Hematopoietic multipotent progenitor cell (in vitro differentiated cells): ENCODE data around the gene FGD5. TPM values are rescaled to one million over a fixed set of nuclear protein-coding genes. Genes with fewer than 3 reads are reported as not detected.

Experiments used
- DNase-seq, 3 donors: peaks; one replicate each; pipeline ENCODE4 v3.0.0-alpha.2; 2011 to 2015; ENCODE audit warnings: low read depth in 2 of 3, low spot score in 2 of 3
- total RNA-seq: library from RNA; depleted of rRNA; stranded (reverse); fragments of >200 nt; gene quantifications from one replicate; pipeline ENCODE4 v1.2.3, GENCODE V29; 2012

The FGD5 gene, protein sequence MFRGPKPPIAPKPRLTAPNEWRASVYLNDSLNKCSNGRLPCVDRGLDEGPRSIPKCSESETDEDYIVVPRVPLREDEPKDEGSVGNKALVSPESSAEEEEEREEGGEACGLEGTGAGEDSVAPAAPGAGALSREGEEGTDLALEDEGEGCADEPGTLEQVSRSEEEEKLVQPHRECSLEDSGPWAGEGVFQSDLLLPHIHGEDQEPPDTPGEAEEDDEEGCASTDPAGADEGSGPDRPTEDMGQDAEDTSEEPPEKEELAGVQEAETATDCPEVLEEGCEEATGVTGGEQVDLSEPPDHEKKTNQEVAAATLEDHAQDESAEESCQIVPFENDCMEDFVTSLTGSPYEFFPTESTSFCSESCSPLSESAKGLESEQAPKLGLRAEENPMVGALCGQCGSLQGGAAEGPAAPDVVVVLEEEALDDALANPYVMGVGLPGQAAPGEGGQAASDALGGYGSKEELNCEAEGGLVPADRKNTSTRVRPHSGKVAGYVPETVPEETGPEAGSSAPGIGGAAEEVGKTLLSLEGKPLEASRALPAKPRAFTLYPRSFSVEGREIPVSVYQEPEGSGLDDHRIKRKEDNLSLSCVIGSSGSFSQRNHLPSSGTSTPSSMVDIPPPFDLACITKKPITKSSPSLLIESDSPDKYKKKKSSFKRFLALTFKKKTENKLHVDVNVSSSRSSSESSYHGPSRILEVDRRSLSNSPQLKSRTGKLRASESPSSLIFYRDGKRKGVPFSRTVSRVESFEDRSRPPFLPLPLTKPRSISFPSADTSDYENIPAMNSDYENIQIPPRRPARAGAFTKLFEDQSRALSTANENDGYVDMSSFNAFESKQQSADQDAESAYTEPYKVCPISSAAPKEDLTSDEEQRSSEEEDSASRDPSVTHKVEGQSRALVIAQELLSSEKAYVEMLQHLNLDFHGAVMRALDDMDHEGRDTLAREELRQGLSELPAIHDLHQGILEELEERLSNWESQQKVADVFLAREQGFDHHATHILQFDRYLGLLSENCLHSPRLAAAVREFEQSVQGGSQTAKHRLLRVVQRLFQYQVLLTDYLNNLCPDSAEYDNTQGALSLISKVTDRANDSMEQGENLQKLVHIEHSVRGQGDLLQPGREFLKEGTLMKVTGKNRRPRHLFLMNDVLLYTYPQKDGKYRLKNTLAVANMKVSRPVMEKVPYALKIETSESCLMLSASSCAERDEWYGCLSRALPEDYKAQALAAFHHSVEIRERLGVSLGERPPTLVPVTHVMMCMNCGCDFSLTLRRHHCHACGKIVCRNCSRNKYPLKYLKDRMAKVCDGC (N-terminal part only)
- 21.8 TPM for total RNA-seq

DNA sequence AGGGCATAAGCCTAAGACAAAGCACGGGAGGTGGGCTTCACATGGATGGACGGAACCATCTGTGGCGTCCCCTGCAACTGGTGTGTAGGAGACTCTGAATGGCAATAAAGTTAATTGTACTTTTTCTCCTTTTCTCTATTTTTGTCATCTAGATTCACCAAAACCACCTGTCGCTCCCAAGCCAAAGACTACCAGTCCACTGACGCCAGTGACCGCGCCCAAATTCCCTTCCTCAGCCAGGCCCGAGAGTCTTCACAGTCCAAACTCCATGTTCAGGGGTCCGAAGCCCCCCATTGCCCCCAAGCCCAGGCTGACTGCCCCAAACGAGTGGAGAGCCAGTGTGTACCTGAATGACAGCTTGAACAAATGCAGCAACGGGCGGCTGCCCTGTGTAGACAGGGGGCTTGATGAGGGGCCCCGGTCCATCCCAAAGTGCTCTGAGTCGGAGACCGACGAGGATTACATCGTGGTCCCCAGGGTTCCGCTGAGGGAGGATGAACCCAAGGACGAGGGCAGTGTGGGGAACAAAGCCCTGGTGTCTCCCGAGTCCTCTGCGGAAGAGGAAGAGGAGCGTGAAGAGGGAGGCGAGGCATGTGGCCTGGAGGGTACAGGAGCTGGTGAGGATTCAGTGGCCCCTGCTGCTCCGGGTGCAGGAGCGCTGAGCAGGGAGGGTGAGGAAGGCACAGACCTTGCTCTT, at the start of gene FGD5:
Gene FGD5, plus strand, starts transcription at position 159 of the 697 bp plus-strand sequence. Its CDS starts 110 bp downstream, at position 269.
- DNase-seq: no peak

DNA sequence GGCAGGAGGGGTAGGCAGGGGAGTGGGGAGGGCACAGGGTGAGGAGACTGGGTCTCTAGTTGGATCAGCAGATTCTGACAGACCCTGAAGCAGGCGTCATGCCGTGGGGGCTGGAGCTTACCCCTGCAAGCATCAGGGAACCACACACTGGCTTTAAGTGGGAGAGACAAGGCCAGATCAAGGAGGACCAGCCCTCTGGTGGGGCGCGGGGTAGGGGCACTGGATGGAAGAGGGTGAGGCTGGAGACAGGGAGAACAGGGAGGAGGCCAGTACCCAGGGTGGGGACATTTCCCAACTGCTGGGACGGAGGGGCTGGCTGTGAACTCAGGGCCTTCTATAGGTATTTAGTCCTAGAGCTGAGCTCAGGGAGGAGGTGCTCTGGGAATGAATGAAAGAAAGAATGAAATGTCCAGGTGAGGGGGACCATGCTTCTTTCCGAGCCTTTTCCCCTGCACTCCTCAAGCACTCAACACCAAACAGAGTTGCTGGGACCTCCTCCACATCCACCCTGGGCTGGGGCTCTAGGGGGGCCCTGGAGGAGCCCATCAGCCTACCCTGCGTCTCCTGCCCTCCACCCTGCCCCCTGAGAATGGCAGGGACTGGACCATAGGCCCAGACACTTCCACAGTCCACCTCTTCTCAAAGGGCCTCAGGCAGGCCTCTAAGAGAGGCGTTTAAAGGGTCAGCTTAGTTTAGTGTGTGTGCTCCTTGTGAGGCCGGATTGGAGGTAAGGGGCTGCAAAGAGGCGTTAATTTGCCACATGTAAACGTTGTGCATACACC, 49.0 kb upstream of the FGD5 start:
- no peak for DNase-seq

DNA sequence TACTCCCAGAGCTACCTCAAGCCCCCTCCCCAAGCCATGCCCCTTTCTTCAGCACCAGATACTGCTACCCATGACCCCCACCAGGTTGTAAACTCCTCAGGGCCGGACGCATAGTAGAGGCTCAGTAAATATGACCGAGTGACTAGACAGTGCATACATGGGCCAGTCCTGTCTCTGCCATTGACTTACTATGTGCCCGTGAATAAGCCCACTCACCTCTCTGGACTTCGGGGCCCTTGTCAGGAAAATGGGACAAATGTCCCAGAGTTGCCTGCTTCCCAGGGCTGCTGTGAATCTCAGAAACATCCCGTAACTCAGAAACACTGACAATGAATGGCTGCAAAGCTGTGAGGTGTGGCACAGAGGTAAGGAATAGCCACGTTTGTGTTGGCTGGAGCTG, 48.2 kb upstream of the FGD5 start:
- DNase-seq: no peak

DNA sequence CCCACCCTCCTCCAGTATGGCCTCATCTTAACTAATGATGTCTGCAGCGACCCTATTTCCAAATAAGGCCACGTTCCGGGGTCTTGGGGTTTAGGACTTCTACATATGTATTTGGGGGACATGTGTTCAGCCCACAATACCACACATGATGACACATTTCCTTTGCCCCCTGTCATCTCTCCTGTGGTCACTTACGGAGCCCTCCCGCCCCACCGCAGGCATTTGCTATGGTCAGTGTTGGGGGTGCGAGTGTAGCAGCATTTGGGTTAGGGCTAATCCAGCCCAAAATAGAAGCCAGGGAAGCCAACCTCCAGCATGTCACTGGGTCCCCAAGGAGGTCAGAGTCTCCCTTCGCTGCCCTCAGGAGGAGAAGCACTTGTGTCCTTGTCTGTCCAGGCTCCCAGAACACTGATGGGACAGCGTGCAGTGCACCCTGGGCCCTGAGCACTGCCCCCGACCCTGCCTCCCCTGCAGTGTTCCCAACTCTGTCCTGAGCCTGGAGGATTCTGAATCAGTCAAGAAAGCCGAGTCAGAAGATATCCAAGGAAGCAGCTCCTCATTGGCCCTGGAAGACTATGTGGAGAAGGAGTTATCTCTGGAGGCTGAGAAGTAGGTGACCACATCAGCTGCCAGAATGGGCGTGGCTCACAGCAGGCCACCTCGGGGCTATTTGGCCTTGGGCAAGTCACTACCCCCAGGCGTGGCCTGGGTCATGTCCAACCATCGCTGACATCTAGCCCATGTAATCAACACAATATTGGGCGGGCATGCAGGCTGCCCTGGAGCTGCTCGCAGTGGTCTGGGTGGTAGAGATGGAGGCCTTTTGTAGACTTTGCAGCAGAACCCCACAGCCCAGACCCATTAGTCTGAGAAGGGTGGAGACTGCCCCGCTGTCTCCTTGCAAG, 46.9 kb upstream of the FGD5 start:
- no peak for DNase-seq

DNA sequence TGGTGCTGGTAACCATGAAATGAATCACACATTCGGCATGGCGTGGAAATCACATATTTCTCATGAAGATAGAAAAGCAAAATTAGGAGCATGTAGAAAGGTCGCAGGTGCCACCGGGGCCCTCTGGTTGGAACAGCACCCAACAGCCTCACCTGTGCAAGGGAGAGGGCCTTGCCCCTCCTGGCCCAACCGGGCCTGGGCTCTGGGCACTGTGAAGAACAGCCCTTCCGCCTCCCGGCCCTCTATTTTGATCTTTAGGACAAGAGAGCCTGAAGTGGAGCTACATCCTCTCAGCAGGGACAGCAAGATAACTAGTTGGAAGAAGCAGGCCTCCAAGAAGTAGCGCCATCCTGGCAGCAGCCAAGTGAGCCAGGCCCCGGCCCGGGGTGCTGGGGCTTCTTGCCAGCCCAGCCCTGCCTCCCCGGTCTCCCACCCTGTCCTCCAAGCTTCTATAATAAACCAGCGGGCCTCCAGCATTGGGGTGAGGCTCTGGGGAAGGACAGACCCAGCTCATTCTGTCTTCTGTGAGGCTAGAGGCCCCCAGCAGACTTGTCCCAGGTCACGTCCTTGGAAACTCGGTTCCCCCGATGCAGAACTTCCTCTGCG, 46.1 kb upstream of the FGD5 start:
- no peak for DNase-seq

DNA sequence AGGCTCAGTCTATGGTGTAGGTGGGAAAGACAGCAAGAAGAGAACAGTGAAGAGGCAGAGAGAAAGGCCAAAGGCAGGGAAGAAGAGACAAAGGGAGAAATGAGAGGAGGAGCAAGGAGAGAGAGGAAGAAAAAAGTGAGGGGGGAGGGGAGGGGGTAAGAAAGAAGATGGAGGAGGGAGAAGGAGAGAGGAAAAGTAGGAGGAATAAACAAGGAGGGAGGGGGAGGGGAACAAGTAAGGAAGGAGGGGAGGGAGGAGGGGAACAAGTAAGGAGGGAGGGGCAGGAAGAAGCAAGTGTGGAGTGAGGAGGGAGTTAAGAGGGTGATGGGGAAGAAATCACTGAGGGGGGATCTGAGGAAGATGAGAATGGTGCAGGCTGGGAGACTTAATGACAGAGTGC, 45.5 kb upstream of the FGD5 start:
- no peak for DNase-seq

DNA sequence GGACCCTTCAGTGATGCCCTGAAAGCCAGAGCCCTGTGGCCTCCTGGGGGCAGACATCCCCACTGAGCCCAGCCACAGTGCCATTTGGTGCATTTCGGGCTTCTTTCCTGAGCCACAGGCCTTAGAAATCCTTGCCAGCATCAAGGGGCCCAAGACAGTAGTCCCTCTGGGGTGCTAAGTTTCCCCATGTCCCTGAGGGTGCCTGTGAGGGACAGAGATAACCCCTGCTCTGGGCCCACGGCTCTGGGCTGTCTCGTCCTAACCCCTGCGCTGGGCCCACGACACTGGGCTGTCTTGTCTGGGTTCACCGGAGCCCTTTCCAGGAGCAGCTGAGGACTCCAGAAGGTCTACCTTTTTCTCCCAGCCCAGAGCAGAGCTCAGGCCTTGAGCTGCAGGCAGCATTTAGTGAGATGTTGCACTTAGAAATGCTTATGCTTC, 45.1 kb upstream of the FGD5 start:
- no peak for DNase-seq

DNA sequence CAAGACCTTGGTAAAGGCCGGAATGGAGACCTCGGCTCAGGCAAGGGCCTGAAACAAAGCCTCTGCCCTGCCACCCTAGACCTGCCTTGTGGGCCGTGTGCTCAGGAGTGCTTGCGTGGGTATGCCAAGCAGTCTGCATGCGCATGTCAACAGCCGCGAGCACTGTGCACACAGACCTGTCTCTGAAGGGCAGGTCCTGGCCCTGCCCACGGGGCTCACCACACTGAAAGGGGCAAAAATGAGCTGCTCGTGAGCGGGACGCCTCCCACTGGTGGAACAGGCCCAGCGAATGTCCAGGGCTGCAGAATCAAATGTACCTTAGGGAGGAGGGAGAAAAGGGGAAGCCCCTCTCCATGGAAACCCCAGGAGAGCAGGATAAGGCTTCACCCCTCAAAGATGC, 44.3 kb upstream of the FGD5 start:
- no peak for DNase-seq

DNA sequence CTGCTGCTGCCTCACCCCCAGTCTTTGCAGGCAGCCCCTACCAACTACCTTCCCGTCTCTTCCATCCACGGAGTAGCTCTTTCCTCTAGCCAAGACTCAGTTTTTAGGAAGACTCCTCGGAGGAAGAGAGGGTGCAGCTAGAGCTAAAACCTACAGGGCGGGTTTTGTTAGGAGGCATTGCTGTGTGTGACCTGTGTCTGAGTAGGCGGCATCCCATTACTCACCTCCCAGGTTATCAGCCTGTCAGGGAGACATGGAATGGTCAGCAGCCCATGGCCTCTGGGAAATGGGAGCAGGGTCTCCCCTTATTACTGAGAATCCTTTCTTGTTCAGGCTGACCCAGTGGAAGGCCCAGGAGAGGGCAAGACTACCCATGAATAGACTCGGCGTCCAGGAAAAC, 43.8 kb upstream of the FGD5 start:
- DNase-seq: no peak

DNA sequence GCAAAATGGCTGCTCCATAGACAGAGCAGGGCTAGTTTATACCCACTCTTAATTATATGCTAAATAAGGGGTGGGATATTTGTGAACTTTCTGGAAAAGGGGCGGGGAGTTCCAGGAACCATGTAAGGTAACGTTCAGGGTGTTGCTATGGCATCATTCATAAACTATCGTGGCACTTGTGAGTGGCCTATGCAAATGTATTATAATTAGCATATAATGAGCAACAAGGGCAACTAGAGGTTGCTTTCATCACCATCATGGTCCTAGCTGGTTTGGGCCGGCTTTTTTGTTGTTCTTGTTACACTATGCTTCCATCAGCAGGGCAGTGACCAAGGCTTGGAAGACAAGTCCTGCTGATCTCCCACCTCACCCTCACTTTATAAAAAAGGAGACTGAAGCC, 43.2 kb upstream of the FGD5 start:
- DNase-seq: no peak

DNA sequence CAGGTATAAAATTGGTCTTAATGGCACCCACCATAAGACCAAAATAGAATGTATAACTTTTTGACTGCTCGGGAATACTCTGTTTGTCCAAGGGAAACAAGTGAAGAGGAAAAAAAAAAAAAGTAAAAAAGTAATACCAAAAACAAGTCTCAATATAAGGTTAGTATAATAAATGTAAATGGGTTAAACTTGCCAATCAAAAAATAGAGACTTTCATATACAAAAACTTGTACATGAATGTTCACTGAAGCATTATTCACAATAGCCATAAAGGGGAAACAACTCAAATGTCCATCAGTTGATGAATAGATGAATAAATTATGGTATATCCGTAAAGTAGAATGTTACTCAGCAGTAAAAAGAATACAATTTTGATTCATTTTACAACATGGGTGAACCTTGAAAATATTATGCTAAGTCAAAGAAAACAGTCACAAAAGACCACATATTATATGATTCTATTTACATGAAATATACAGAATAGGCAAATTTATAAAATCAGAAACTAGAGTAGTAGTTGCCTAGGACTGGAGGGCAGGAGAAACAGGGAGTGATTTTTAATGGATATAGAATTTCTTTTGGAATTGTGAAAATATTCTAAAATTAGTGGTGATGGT, 39.6 kb upstream of the FGD5 start:
- DNase-seq: no peak

DNA sequence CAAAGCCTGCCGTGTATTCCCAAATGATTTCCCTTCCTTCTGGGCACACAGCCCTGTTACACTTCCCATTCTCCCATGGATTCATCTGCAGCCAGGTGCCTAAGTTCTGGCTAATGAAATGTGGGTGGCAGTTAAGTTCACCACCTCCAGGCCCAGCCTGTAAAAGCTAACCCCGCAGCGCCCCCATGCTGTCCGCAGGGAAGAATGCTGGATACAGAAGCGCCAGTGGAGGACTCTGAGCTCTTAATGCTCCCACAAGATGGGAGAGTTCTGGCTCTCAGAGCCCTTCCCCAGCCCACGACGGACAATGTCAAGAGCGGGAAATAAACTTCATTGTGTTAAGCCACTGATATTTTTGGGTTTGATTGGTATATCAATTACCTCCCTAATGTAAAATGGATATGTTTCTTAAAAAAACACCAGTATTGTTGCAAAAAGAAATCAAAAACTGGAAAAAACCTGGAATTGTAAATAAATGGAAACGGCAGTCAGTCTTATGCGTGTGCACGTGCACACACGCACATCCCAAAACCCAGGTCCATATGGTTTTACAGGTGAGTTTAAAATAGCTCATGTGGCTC, 37.7 kb upstream of the FGD5 start:
- peak in 2 of 3 donors; percentile 74 to 76 for DNase-seq

DNA sequence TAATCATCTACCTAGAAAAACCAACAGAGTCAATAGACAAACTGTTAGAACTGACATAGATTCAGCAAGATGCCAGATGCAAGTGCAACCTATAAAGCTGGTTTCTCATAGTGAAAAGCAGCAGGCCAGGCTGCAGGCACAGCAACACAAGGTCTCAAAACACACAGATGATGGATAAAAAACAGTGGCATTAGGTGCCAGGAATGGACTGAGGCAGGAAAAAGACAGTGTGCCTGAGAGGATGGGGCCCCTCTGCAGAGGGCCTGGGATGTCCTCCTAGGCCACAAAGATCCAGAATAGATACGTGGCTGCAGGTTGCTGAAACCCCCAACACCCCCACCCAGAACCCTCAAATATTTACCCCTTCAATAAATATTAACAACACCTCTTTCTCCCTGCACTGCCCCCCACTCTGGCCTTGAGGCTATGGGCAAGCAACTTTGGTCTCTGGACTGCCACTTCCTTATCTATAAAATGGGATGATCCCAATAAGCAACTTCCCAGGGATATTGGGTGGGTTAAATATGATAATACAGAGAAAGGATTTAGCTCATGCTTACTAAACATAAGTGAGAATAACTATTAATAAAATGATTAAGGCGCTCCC, 35.2 kb upstream of the FGD5 start:
- no peak for DNase-seq

DNA sequence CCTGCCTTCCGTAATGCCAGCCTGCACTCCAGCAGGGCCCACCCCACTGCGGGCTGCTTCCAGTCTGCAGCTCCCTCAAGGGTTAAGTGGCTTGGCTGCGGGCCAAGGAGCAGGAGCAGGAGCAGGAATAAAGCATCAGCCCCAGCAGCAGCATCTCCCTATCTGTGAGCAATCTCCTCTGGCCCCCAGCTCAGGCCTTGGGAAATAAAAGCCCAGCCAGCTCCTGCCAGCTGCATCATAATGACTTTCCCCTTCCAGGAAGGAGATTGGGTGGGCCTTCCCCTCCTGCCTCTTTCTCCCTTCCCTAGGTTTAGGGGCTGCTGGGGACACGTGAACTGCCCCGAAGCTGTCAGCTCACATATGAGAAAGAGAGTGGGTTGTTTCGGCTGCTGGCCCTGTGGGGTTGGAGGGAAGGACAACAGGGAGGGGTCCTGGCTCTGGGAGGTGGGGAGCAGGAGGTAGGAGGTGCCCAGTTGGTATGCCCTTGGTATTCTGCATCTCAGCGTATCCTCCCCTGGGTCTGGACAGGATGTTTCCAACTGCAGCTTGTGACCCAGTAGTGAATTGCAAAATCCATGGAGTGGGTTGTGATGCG, 34.6 kb upstream of the FGD5 start:
- no peak for DNase-seq

DNA sequence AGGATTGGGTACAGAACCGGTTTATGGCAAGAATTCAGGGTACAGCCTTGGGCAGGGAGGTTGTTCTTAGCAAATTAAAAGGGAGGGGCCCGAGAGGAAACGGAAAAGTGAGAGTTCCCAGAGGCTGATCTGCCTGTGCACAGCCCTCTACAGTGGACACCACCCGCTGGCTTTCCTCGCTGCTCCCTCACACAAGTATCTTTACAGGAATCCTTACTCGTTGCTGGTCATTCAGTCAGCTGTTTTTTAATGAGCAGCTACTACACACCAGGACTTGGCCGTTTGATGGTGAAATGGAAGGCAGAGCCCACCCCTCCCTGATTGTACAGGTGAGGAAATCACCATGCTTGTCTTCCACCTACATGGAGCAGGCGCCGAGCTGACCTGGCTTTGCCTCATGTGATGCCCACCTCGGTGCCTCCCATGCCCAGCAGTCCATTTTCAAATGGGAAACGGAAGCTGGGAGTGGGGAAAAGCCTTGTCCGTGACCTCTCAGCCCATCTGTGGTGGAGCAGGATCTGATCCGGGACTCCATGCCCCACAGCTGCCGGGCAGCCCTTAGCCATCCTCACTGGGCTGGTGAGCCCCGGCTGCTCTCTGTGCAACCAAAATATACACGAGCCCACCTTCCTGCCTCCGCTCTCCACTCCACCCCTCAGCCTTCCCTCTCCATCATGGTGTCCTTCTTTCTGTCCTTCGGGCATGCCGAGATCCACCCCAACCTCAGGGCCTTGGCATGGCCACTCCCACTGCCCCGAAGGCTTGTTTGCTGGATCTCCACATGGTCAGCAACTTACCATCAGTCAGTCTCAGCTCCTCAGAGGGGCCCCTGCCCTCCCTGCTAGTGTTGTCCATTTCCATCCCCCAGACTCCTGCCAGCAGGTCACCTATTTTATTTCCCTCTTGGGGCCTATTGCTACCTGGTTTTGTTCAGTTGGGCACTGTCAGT, 33.3 kb upstream of the FGD5 start:
- DNase-seq: no peak
